C4-2B (cell line): Measurements from ENCODE around the gene ZNF536.
"Not testable (repeated sequence)": the region's sequence is repeated elsewhere in the genome, so short reads cannot be mapped to it uniquely, and the experiment has no call there.

ENCODE experiments used
- H3K27ac ChIP-seq: fragments of 450-650 bp; 2 replicates; pipeline ENCODE4 v1.5.1; 2017
- ZFX ChIP-seq: fragments of 450-650 bp; IDR thresholded peaks from 2 replicates; pipeline ENCODE4 v1.6.1; 2017
- TF ChIP-seq, protein P1 (sequence below): fragments of 450-650 bp; conservative IDR thresholded peaks from 2 replicates; pipeline ENCODE4 v1.5.1; 2017; ENCODE audit warnings: mild to moderate bottlenecking

The ZNF536 gene

DNA sequence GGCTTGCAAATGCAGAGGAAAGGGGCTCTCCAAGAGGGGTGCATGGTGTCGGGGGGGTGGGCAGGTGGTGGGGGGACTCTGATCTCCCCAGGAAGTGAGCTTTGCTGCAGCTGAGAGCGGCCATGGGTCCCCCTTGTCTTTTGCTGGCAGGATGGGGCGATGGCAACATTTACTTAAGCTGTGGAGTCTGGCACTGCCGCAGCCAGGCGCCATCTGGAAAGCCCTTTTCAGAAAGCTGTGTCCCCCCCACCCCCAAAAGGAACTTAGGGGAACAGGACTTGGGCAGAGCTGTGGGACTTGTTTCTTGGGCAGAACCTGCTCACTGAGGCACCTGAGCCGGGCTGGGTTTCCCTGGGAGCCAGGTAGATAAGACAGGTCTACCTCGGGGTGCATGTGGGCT lies 80.7 kb downstream of the ZNF536 start:
- TF ChIP-seq, protein P1, sequence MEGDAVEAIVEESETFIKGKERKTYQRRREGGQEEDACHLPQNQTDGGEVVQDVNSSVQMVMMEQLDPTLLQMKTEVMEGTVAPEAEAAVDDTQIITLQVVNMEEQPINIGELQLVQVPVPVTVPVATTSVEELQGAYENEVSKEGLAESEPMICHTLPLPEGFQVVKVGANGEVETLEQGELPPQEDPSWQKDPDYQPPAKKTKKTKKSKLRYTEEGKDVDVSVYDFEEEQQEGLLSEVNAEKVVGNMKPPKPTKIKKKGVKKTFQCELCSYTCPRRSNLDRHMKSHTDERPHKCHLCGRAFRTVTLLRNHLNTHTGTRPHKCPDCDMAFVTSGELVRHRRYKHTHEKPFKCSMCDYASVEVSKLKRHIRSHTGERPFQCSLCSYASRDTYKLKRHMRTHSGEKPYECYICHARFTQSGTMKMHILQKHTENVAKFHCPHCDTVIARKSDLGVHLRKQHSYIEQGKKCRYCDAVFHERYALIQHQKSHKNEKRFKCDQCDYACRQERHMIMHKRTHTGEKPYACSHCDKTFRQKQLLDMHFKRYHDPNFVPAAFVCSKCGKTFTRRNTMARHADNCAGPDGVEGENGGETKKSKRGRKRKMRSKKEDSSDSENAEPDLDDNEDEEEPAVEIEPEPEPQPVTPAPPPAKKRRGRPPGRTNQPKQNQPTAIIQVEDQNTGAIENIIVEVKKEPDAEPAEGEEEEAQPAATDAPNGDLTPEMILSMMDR, result no peak
- TF ChIP-seq ZFX, result no peak
- H3K27ac ChIP-seq, result no peak overlapping the region

DNA sequence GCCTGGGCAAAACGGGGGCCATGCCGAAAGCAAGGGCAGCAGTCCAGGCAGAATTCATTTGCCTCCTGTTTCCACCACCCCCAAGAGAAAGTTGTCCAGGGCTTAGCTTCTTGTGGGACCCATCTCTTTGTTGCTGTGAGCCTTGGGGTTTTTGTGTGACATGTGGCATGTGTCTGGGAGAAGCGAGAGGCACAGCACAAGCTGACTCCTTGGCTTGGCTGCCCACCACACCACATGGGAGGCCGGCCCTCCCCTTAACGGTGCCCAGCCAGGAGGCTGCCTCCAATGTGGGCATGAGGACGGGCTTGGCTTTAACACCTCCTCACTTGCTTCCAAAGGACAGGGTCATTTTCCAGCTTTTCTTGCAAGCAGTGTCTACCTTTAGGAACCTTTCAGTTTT lies 81.6 kb downstream of the ZNF536 start:
- TF ChIP-seq, protein P1, result no peak
- TF ChIP-seq ZFX, result no peak

GRCh38 chr19:30455881-30456280 lies 83.7 kb downstream of the ZNF536 start:
- TF ChIP-seq, protein P1, result no peak
- TF ChIP-seq ZFX, result no peak

More for the DNA sequence above, 81.6 kb downstream of the ZNF536 start:
- no peak overlapping the region for H3K27ac ChIP-seq

DNA sequence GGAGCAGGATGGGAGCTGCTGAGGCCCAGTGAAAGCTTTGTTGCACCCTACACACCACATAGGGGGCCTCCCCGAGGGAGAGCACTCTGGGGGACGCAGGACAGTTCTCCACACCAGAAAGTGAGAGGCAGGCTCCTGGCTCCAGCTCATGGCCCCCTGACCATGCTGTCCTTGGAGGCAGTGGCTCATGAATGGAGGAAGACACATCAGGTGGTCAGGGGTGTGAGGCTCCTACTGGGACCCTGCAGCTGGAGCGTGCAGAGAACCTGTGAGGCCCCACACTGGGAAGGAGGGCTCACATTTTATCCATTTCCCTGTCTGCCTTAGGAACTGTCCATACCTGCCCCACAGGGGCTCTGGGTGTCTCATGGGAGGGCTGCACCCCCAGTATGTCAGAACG lies 85.3 kb downstream of the ZNF536 start:
- TF ChIP-seq ZFX, result no peak
- TF ChIP-seq, protein P1, result no peak
- no peak overlapping the region for H3K27ac ChIP-seq

More at GRCh38 chr19:30455881-30456280, 83.7 kb downstream of the ZNF536 start:
- H3K27ac ChIP-seq, result no peak overlapping the region

GRCh38 chr19:30459859-30460258 lies 87.7 kb downstream of the ZNF536 start:
- no peak overlapping the region for H3K27ac ChIP-seq
- TF ChIP-seq, protein P1, result no peak
- TF ChIP-seq ZFX, result no peak

GRCh38 chr19:30464162-30464561 lies 92.0 kb downstream of the ZNF536 start:
- TF ChIP-seq ZFX, result no peak
- TF ChIP-seq, protein P1, result no peak
- H3K27ac ChIP-seq, result no peak overlapping the region

- not testable (repeated sequence) for H3K27ac ChIP-seq
These were observed 94.4 kb downstream of the ZNF536 start for GRCh38 chr19:30466598-30466997.

DNA sequence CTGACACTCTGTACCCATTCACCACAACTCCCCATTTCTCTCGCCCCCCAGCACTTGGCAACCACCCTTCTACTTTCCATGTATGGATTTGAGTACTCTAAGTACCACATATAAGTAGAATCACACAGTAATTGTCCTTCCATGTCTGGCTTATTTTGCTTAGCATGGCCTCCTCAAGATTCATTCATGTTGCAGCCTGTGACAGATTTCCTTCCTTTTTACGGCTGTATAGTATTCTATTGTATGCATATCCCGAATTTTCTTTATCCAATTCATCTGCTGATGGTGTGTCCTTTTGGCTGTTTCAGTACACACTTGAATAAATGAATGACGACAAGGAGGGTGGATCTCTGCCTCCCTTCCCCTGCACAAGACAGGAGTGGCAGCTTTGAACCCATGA lies 95.1 kb downstream of the ZNF536 start:
- H3K27ac ChIP-seq, result no peak overlapping the region
- TF ChIP-seq ZFX, result no peak
- TF ChIP-seq, protein P1, result no peak
